Spinal cord (tissue), 10 donors: ENCODE measurements around the gene TCEA2. TPM values are rescaled to one million over a fixed set of nuclear protein-coding genes. Genes with fewer than 3 reads are reported as not detected.
"Not testable (repeated sequence)": the region's sequence is repeated elsewhere in the genome, so short reads cannot be mapped to it uniquely, and the experiment has no call there.

Source experiments
- DNase-seq, 6 donors: peaks; one replicate each; pipeline versions ENCODE4 v3.0.0 to v3.0.0-alpha.2; 2013 to 2015; ENCODE audit warnings: low spot score in 6 of 6, low read depth in 4 of 6
- H3K27ac ChIP-seq: one replicate; pipeline ENCODE4 v1.5.1; 2013; ENCODE audit warnings: low read depth, low read length, control low read depth
- H3K27me3 ChIP-seq: one replicate; pipeline ENCODE4 v1.6.1; 2013; ENCODE audit warnings: low read length; ENCODE audit not compliant: control insufficient read depth, insufficient read depth
- H3K36me3 ChIP-seq: one replicate; pipeline ENCODE4 v1.6.1; 2013; ENCODE audit warnings: low read length; ENCODE audit not compliant: control insufficient read depth, insufficient read depth
- H3K4me1 ChIP-seq: one replicate; pipeline ENCODE4 v1.6.1; 2013; ENCODE audit warnings: low read length; ENCODE audit not compliant: control insufficient read depth, insufficient read depth
- H3K4me3 ChIP-seq: one replicate; pipeline ENCODE4 v1.5.1; 2013; ENCODE audit warnings: low read depth, low read length, control low read depth
- H3K9me3 ChIP-seq: one replicate; pipeline ENCODE4 v1.6.1; 2013; ENCODE audit warnings: low read length; ENCODE audit not compliant: control insufficient read depth, insufficient read depth
- WGBS: methylation state at CpG from one replicate; pipeline ENCODE4 v1.1.5; 2013; ENCODE audit warnings: missing lambda C conversion rate; ENCODE audit not compliant: insufficient coverage; 5-methylcytosine and 5-hydroxymethylcytosine counted together
- polyA plus RNA-seq, 2 donors: library from polyadenylated mRNA; unstranded; fragments of 120-200 nt; gene quantifications; one replicate each; pipeline ENCODE4 v1.2.1, GENCODE V29; 2013; ENCODE audit not compliant: insufficient read length in 2 of 2
- total RNA-seq, 2 donors: library from RNA; depleted of rRNA in 1 of 2; stranded (reverse); fragments of 120-200 nt in 1 of 2; fragments of >200 nt in 1 of 2; gene quantifications; one replicate each; pipeline versions ENCODE4 v1.2.3 to v1.2.4, GENCODE V29; 2013 to 2014
- donor health status: healthy.

Gene TCEA2
- total and polyA plus RNA-seq, 4 donors: 35.9 to 170 (median 113) TPM

DNA sequence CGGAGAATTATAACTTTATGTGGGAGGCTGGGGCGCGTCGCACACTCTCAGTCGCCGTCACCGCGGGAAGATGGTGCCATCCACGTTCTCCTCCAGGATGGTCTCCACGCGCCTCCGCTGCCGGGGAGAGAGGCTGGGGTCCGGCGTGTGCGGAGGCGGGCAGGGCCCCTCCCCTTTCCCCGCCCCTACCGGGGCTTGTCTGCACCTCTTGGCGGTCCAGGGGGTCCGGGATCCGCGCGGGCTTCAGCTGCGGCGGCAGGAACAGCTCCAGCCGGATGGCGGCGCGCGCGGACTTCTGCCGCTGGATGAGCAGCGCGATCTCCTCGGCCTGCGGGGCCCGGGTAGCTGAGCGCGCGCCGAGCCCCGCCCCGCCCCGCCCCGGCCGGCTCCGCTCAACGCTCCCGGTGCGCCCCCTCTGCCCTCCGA lies 20.4 kb downstream of the TCEA2 start:
- no peak overlapping the region for H3K27ac ChIP-seq
- 1% methylated on average over 52 of the region's 52 CpGs for WGBS
- peaks cover 12% of the 10 kb centered on the region for H3K27me3 ChIP-seq
- H3K36me3 ChIP-seq: no peaks in the 10 kb centered on the region
- H3K4me1 ChIP-seq: peaks cover 58% of the 10 kb centered on the region
- no peak overlapping the region for H3K4me3 ChIP-seq
- H3K9me3 ChIP-seq: no peaks in the 10 kb centered on the region
- peak in 2 of 6 donors; percentile 91 for DNase-seq

DNA sequence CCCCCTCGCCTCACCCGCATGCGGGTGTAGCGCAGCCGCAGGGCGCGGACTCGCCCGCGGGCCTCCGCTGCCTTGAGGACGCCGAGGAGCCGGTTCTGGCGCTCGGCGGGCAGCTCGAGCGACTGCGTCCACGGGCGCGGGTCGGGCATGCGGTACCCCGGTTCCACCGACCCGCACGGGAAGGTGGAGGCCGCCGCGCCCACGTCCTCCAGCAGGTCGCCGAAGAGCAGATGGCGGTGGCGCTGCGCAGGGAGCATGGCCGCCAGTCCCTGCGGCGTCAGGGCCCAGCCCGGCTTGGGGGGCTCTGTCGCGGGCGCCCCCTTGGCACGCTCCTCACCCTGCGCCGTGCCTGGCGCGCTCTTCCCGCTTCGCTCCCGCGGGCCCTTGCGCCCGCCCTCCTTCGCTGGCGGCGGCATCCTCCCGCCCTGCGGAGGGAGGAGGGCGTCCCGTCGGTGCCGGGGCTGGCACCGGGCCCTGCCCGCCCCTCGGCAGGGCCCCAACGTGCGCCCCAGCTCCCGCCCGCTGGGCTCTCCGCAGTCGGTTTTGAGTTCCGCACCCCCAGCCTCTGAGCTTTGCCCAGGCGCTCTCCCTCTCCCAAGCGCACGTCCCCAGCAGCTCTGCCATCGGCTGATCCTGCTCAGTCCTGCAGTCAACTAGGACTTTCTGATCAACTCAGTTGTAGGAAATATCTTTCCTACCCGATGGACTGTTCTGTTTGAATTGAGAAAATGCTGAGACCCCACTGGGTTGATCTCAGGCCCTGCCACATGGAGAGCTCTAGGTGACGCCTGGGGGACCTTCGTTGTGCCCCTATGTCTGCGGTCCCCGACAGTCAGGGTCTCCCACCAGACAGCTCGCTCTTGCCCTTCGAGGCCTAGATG lies 21.0 kb downstream of the TCEA2 start, which contains the start of gene LKAAEAR1:
Gene LKAAEAR1 (minus strand): TSS at position 595 of the 881 bp plus-strand sequence. CDS start 179 bp downstream, at position 416.
- Histone ChIP-seq H3K9me3 (no peaks in the 10 kb centered on the region), H3K4me1 (peaks cover 58% of the 10 kb centered on the region), H3K27ac (no peak within 1 kb of the TSS), H3K27me3 (peaks cover 12% of the 10 kb centered on the region), H3K36me3 (no peaks in the 10 kb centered on the region), H3K4me3 (no peak within 1 kb of the TSS)
- DNase-seq: peak in 2 of 6 donors; percentile 58 to 66
- WGBS: under 1% methylated on average over 80 of the region's 86 CpGs

DNA sequence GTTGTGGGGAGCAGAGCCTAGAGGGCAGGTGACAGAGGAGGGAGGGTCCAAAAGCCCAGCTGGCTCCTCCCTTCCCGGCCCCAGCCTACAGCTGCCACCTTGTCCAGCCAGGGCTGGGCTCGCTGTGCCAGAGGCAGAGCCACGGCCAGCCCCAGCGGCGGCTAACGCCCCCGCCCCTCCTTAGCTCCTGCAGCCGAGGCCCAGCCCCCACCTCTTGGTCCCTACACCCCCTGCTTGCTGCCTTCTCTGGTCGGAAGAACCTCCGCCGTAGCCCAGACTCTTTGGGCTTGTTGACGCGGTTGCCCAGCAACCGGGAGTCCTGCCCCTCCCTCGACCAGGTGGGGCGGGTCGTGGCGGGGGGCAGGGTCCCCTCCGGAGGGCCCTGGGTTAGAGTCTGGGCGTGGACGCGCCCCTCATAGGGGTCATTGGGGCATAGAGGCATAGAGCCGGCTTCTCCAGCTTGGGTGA lies 21.7 kb downstream of the TCEA2 start:
- no peaks in the 10 kb centered on the region for H3K9me3 ChIP-seq
- H3K4me3 ChIP-seq: no peak overlapping the region
- no peaks in the 10 kb centered on the region for H3K36me3 ChIP-seq
- WGBS: 4% methylated on average over 23 of the region's 23 CpGs
- no peak overlapping the region for H3K27ac ChIP-seq
- H3K4me1 ChIP-seq: peaks cover 60% of the 10 kb centered on the region
- no peak for DNase-seq
- peaks cover 12% of the 10 kb centered on the region for H3K27me3 ChIP-seq

DNA sequence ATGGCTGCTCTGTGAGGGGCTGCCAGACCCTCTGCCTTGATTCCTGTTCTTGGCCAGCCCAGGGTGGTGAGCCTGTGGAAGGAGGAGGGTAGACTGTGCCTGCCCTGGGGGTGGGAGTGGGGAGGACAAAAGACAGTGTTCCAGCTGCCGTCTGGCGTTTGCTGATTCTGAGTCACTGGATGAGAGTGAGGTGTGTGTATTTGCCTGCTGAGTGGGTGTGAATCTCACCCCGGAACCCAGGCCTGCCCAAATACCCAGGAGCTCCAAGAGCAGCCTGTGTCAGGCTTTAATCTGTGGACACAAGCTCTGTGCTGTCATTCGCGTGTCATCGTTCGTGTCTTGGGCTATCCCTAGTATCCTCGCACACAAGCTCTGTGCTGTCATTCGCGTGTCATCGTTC lies 23.8 kb downstream of the TCEA2 start:
- no peak for DNase-seq
- Histone ChIP-seq H3K4me1 (peaks cover 59% of the 10 kb centered on the region), H3K27ac (no peak overlapping the region), H3K36me3 (no peaks in the 10 kb centered on the region), H3K27me3 (peaks cover 12% of the 10 kb centered on the region), H3K4me3 (no peak overlapping the region), H3K9me3 (no peaks in the 10 kb centered on the region)
- 78% methylated on average over 3 of the region's 11 CpGs for WGBS

DNA sequence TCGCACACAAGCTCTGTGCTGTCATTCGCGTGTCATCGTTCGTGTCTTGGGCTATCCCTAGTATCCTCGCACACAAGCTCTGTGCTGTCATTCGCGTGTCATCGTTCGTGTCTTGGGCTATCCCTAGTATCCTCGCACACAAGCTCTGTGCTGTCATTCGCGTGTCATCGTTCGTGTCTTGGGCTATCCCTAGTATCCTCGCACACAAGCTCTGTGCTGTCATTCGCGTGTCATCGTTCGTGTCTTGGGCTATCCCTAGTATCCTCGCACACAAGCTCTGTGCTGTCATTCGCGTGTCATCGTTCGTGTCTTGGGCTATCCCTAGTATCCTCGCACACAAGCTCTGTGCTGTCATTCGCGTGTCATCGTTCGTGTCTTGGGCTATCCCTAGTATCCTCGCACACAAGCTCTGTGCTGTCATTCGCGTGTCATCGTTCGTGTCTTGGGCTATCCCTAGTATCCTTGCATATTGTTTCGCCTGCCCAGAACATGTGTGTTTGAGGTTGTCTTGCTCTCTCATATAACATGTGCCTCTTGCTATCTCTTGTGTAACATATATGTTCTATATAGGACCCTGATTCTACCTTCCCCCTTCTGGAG lies 24.3 kb downstream of the TCEA2 start:
- DNase-seq, H3K36me3 ChIP-seq, H3K27ac ChIP-seq, H3K4me3 ChIP-seq, H3K9me3 ChIP-seq: not testable (repeated sequence)
- no CpG with 5 or more reads among the region's 36 CpGs for WGBS
- Histone ChIP-seq H3K4me1 (peaks cover 57% of the 10 kb centered on the region), H3K27me3 (peaks cover 12% of the 10 kb centered on the region)

DNA sequence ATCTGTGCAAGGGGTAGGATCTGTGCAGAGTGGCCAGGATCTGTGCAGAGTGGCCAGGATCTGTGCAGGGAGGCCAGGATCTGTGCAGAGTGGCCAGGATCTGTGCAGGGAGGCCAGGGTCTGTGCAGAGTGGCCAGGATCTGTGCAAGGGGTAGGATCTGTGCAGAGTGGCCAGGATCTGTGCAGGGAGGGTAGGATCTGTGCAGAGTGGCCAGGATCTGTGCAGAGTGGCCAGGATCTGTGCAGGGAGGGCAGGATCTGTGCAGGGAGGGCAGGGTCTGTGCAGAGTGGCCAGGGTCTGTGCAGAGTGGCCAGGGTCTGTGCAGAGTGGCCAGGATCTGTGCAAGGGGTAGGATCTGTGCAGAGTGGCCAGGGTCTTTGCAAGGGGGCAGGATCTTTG lies 25.6 kb downstream of the TCEA2 start:
- not testable (repeated sequence) for DNase-seq, H3K27me3 ChIP-seq, H3K9me3 ChIP-seq, H3K27ac ChIP-seq, H3K36me3 ChIP-seq, H3K4me3 ChIP-seq
- H3K4me1 ChIP-seq: peaks cover 45% of the 10 kb centered on the region

DNA sequence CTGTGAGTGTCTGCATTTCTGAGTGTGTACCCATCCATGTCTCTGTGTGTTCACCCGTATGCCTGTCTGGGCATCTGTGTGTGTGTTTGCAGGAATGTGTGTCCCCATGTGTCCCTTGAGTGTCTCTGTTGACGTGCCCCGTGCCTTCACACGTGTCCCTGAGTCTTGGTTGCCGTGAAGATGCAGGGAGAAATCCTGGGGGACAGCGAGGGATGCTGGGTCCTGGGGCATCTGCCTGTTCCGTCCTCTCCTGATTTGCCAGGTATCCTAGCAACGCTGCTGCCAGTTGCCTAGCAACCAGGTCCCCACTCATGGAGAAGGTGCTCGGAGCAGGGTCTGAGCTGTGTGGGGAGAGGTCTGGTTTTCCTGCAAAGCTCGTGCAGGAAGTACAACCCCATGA lies 27.2 kb downstream of the TCEA2 start:
- no peak overlapping the region for H3K4me3 ChIP-seq
- H3K27ac ChIP-seq: no peak overlapping the region
- H3K36me3 ChIP-seq: no peaks in the 10 kb centered on the region
- peak in 4 of 6 donors; percentile 69 to 99 (median 82) for DNase-seq
- no peaks in the 10 kb centered on the region for H3K27me3 ChIP-seq
- 21% methylated on average over 10 of the region's 10 CpGs for WGBS
- H3K9me3 ChIP-seq: no peaks in the 10 kb centered on the region
- peaks cover 35% of the 10 kb centered on the region for H3K4me1 ChIP-seq

DNA sequence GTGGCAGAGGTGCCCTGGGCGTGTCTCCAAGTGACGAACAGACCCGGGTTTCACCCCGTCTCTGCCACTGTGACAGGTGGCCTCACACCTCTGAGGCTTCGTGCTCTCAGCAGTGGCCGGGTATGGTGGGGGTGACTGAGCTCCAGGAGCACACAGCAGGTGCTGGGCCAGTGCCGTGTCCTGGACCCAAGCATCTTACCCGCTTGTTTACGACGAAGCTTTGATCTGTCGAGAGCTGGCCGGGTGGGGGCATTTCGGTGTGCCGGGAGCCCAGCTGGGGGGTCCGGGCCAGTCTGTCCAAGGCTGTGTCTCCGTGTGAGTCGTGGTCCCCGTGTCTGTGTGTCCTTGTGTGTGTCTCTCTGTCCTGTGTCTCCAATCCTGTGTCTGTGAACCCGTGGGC lies 28.3 kb downstream of the TCEA2 start:
- DNase-seq: no peak
- H3K4me1 ChIP-seq: peaks cover 34% of the 10 kb centered on the region
- no peaks in the 10 kb centered on the region for H3K9me3 ChIP-seq
- H3K27me3 ChIP-seq: no peaks in the 10 kb centered on the region
- peak overlapping the region; percentile 32 for H3K4me3 ChIP-seq
- no peak overlapping the region for H3K27ac ChIP-seq
- 53% methylated on average over 19 of the region's 19 CpGs for WGBS
- H3K36me3 ChIP-seq: peaks cover 5% of the 10 kb centered on the region

DNA sequence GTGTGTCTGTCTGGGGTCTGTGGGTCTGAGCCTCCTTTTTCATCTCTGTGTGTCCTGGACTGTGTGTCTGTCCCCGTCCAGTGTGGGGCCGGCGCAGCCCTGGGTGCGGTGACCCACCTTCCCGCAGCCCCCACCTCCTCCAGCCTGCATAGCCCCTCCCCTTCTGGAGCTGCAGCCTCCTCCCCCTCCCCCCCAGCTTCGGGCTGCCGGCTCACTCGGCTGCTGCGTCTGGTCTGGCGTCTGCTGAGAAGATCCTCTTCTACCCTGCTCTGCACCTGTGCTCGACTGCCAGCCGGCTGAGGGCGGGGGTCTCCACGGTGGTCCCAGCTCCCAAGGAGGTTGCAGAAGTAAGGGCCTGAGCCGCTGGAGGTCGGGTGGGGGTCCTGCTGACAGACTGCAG lies 28.8 kb downstream of the TCEA2 start:
- peak overlapping the region; percentile 32 for H3K4me3 ChIP-seq
- H3K9me3 ChIP-seq: no peaks in the 10 kb centered on the region
- H3K4me1 ChIP-seq: peaks cover 34% of the 10 kb centered on the region
- no peak overlapping the region for H3K27ac ChIP-seq
- peaks cover 8% of the 10 kb centered on the region for H3K36me3 ChIP-seq
- WGBS: 4% methylated on average over 16 of the region's 16 CpGs
- DNase-seq: peak in 2 of 6 donors; percentile 67 to 91
- H3K27me3 ChIP-seq: no peaks in the 10 kb centered on the region
